NB4 (cell line): Measurements from ENCODE around the gene BIN1.

ENCODE experiments used
- DNase-seq: peaks from one replicate; pipeline ENCODE4 v3.0.0; 2010; ENCODE audit warnings: low read depth
- H3K4me3 ChIP-seq: one replicate; pipeline ENCODE4 v1.5.1; 2011; ENCODE audit warnings: mild to moderate bottlenecking, low read depth, low read length, moderate library complexity
- CTCF ChIP-seq: IDR thresholded peaks from one replicate; pipeline ENCODE4 v1.5.1; 2012; ENCODE audit warnings: low read depth, low read length
- MAX ChIP-seq: IDR thresholded peaks from 2 replicates; pipeline ENCODE4 v1.6.1; 2011; ENCODE audit warnings: low read depth, low read length
- MYC ChIP-seq: IDR thresholded peaks from 2 replicates; pipeline ENCODE4 v1.6.1; 2011; ENCODE audit warnings: low read depth, low read length
- POLR2A ChIP-seq: IDR thresholded peaks from 2 replicates; pipeline ENCODE4 v1.6.1; 2011; ENCODE audit warnings: mild to moderate bottlenecking; ENCODE audit not compliant: insufficient read length; ENCODE audit errors: extremely low read depth

BIN1 gene

GRCh38 chr2:127017548-127017947 is 89.4 kb downstream of the BIN1 start:
- no peak for TF ChIP-seq CTCF
- TF ChIP-seq POLR2A = no peak
- no peak for TF ChIP-seq MAX
- no peak for TF ChIP-seq MYC
- no peak for DNase-seq
- H3K4me3 ChIP-seq = no peak overlapping the region

GRCh38 chr2:127016329-127016728 is 90.6 kb downstream of the BIN1 start:
- TF ChIP-seq MYC (no peak), MAX (no peak), POLR2A (no peak), CTCF (no peak)
- no peak for DNase-seq
- H3K4me3 ChIP-seq = no peak overlapping the region

- no peak for DNase-seq
- TF ChIP-seq POLR2A (no peak), MAX (no peak), CTCF (no peak), MYC (no peak)
- no peak overlapping the region for H3K4me3 ChIP-seq
These were observed 91.6 kb downstream of the BIN1 start for GRCh38 chr2:127015106-127015910.

- H3K4me3 ChIP-seq = no peak overlapping the region
- peak; percentile 96 for DNase-seq
- TF ChIP-seq MYC = peak; percentile 34; the same call in 1 of the 2 replicates
- TF ChIP-seq POLR2A = no peak
These were observed 92.3 kb downstream of the BIN1 start for GRCh38 chr2:127014630-127015029.

DNA sequence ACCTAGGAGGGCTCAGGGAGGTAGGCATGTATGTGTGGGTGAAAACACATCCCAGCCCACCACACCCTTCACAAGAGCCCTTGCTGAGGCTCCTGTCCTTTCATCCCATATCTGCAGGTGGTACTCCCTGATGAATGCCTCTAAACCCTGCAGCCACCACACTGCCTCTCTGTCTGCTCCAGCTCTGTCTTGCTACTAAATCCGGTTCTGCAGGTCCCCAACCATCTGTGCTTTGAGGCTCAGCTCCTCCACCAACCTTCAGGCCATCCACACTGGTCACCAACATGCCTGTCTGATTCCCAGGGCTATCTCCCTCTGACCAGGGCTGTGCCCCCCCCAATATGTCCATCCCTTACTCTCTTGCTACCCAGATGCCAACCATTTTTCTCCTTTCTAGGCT is 92.7 kb downstream of the BIN1 start:
- no peak overlapping the region for H3K4me3 ChIP-seq
- TF ChIP-seq MYC = no peak
- TF ChIP-seq MAX = no peak
- no peak for TF ChIP-seq POLR2A
- no peak for DNase-seq

DNA sequence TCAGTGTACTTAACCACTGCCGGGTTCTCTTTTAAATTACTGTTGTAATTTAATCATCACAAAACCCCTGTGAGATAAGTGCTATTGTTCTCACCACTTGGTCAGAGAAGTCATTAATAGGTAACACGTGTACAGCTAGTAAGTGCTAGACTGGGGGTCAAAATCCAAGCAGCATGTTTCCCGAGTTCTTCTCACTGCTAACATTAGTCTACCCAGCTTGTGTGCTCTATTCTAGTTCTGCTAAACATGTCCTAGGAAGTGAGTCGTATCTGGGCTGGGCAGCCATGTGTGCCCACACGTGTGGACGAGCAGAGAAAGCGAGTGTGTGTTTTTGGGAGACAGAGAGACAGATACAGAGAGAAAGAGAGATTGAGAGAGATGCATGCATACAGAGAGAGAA is 94.1 kb downstream of the BIN1 start:
- no peak overlapping the region for H3K4me3 ChIP-seq
- peak; percentile 46 for DNase-seq
- TF ChIP-seq POLR2A (no peak), CTCF (no peak), MAX (peak; percentile 10; the same call in 1 of the 2 replicates), MYC (no peak)
